K562 (cell line): ENCODE results near the gene MAD1L1. TPM values are rescaled to one million over a fixed set of nuclear protein-coding genes. Genes with fewer than 3 reads are reported as not detected.
A peak's percentile ranks its signal among the peaks of the same experiment; 100 is the strongest.

ENCODE experiments used
- EP300 ChIP-seq: IDR thresholded peaks from 2 replicates; pipeline ENCODE4 v1.6.1; 2012; ENCODE audit warnings: low read length, improper control_type of control experiment
- GABPA ChIP-seq: fragments of 200-800 bp; sonication (Bioruptor generic); conservative IDR thresholded peaks from 2 replicates; pipeline ENCODE4 v1.6.1; 2016; ENCODE audit warnings: low read depth, missing genetic modification characterization, missing compliant biosample characterization
- GABPB2 ChIP-seq: fragments of 250-450 bp; sonication (Bioruptor Pico); conservative IDR thresholded peaks from 2 replicates; pipeline ENCODE4 v1.5.1; 2021; ENCODE audit warnings: mild to moderate bottlenecking
- NR2C2 ChIP-seq, 2 experiments: fragments of 200-800 bp in 1 of 2; sonication (Bioruptor generic) in 1 of 2; sonication (generic) in 1 of 2; formaldehyde crosslinking in 1 of 2; IDR thresholded peaks; 2 replicates each; pipeline versions ENCODE4 v1.6.1 to v1.8.0; 2016 to 2022; ENCODE audit warnings: mild to moderate bottlenecking in 1 of 2, missing compliant biosample characterization in 1 of 2, missing genetic modification characterization in 1 of 2, missing genetic modification reagents in 1 of 2
- PCBP2 ChIP-seq: fragments of 200-400 bp; formaldehyde crosslinking; IDR thresholded peaks from 2 replicates; pipeline ENCODE4 v1.6.1; 2018; ENCODE audit warnings: low read length, low read depth, mild to moderate bottlenecking, moderate library complexity; ENCODE audit not compliant: poor library complexity, severe bottlenecking
- RBM25 ChIP-seq: fragments of 200-400 bp; formaldehyde crosslinking; IDR thresholded peaks from 2 replicates; pipeline ENCODE4 v1.6.1; 2018; ENCODE audit warnings: low read length, low read depth, moderate library complexity; ENCODE audit not compliant: severe bottlenecking
- RCOR1 ChIP-seq, 2 experiments: IDR thresholded peaks; 2 replicates each; pipeline ENCODE4 v1.6.1; 2012; ENCODE audit warnings: low read depth in 2 of 2, low read length in 2 of 2, borderline replicate concordance in 1 of 2, improper control_type of control experiment in 1 of 2
- polyA plus RNA-seq, 8 experiments: library from polyadenylated mRNA; depleted of rRNA in 4 of 8; stranded (reverse) in 5 of 8; unstranded in 3 of 8; fragments of >200 nt; fragmentation: Nextera tagmentation in 2 of 8; fragmentation: Illumina TruSeq in 1 of 8; extraction: Ambion mirVana in 2 of 8; extraction: Trizol in 1 of 8; gene quantifications; 2 replicates each; pipeline versions ENCODE4 v1.2.1 to v1.2.3, GENCODE V29; 2011 to 2014; ENCODE audit warnings: inconsistent platforms in 1 of 8, missing spikeins in 1 of 8
- total RNA-seq, 7 experiments: library from RNA; depleted of rRNA in 6 of 7; stranded (reverse); fragments of >200 nt in 6 of 7; fragmentation: Illumina TruSeq in 2 of 7; extraction: Trizol in 2 of 7; gene quantifications; 2 replicates each; pipeline versions ENCODE4 v1.2.1 to v1.2.3, GENCODE V29; 2011 to 2021; ENCODE audit warnings: low replicate concordance in 1 of 7
- TF ChIP-seq, protein P1 (sequence below): fragments of 450-650 bp; IDR thresholded peaks from 2 replicates; pipeline ENCODE4 v1.6.1; 2016; ENCODE audit warnings: mild to moderate bottlenecking, moderate library complexity

MAD1L1 gene
- total and polyA plus RNA-seq, 9 of the 15 experiments (the other 6 are each of a cell fraction or from before 2014, with no cell fraction given): 1.7 to 89.7 (median 18.0) TPM

DNA sequence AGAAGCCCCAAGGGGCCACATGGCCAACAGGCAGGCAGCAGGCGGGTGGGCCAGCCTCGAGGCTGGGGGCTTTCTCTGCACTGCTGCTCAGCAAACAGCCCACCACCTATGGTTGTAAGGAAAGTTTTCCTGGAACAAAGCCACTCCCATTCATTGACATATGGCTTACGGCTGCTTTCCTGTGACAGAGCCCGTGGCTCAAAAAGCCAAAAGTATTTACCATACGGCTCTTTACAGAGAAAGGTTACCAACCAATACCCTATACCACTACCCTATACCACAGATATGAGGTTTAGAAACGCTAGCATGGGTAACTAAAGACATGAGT is 152.7 kb downstream of the MAD1L1 start (continued):
- TF ChIP-seq, protein P1, sequence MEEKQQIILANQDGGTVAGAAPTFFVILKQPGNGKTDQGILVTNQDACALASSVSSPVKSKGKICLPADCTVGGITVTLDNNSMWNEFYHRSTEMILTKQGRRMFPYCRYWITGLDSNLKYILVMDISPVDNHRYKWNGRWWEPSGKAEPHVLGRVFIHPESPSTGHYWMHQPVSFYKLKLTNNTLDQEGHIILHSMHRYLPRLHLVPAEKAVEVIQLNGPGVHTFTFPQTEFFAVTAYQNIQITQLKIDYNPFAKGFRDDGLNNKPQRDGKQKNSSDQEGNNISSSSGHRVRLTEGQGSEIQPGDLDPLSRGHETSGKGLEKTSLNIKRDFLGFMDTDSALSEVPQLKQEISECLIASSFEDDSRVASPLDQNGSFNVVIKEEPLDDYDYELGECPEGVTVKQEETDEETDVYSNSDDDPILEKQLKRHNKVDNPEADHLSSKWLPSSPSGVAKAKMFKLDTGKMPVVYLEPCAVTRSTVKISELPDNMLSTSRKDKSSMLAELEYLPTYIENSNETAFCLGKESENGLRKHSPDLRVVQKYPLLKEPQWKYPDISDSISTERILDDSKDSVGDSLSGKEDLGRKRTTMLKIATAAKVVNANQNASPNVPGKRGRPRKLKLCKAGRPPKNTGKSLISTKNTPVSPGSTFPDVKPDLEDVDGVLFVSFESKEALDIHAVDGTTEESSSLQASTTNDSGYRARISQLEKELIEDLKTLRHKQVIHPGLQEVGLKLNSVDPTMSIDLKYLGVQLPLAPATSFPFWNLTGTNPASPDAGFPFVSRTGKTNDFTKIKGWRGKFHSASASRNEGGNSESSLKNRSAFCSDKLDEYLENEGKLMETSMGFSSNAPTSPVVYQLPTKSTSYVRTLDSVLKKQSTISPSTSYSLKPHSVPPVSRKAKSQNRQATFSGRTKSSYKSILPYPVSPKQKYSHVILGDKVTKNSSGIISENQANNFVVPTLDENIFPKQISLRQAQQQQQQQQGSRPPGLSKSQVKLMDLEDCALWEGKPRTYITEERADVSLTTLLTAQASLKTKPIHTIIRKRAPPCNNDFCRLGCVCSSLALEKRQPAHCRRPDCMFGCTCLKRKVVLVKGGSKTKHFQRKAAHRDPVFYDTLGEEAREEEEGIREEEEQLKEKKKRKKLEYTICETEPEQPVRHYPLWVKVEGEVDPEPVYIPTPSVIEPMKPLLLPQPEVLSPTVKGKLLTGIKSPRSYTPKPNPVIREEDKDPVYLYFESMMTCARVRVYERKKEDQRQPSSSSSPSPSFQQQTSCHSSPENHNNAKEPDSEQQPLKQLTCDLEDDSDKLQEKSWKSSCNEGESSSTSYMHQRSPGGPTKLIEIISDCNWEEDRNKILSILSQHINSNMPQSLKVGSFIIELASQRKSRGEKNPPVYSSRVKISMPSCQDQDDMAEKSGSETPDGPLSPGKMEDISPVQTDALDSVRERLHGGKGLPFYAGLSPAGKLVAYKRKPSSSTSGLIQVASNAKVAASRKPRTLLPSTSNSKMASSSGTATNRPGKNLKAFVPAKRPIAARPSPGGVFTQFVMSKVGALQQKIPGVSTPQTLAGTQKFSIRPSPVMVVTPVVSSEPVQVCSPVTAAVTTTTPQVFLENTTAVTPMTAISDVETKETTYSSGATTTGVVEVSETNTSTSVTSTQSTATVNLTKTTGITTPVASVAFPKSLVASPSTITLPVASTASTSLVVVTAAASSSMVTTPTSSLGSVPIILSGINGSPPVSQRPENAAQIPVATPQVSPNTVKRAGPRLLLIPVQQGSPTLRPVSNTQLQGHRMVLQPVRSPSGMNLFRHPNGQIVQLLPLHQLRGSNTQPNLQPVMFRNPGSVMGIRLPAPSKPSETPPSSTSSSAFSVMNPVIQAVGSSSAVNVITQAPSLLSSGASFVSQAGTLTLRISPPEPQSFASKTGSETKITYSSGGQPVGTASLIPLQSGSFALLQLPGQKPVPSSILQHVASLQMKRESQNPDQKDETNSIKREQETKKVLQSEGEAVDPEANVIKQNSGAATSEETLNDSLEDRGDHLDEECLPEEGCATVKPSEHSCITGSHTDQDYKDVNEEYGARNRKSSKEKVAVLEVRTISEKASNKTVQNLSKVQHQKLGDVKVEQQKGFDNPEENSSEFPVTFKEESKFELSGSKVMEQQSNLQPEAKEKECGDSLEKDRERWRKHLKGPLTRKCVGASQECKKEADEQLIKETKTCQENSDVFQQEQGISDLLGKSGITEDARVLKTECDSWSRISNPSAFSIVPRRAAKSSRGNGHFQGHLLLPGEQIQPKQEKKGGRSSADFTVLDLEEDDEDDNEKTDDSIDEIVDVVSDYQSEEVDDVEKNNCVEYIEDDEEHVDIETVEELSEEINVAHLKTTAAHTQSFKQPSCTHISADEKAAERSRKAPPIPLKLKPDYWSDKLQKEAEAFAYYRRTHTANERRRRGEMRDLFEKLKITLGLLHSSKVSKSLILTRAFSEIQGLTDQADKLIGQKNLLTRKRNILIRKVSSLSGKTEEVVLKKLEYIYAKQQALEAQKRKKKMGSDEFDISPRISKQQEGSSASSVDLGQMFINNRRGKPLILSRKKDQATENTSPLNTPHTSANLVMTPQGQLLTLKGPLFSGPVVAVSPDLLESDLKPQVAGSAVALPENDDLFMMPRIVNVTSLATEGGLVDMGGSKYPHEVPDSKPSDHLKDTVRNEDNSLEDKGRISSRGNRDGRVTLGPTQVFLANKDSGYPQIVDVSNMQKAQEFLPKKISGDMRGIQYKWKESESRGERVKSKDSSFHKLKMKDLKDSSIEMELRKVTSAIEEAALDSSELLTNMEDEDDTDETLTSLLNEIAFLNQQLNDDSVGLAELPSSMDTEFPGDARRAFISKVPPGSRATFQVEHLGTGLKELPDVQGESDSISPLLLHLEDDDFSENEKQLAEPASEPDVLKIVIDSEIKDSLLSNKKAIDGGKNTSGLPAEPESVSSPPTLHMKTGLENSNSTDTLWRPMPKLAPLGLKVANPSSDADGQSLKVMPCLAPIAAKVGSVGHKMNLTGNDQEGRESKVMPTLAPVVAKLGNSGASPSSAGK: peak; percentile 84
- no peak for TF ChIP-seq EP300
- no peak for TF ChIP-seq NR2C2 (CRISPR knock-in tag; IDR thresholded peaks at IDR 0.05)
- TF ChIP-seq NR2C2 (tag; IDR thresholded peaks at IDR 0.05): peak; percentile 29; the same call in 1 of the 2 replicates
- 0 out of 2 replicates have a peak, but pooled peaks have one; percentile 7 for TF ChIP-seq GABPA (tag)
- no peak for TF ChIP-seq RCOR1 (IDR thresholded peaks at IDR 0.05; ENCODE audit: borderline replicate concordance in 1 of 2, low read depth in 2 of 2, low read length in 2 of 2)
- no peak for TF ChIP-seq RBM25
- no peak for TF ChIP-seq PCBP2
- no peak for TF ChIP-seq GABPB2 (CRISPR knock-in tag)
